GM11168 (cell line): ENCODE measurements around the gene DCTN1.

Experiments
- in situ Hi-C: fragments of 300-500 bp; cut with MboI; formaldehyde crosslinking; loops from one replicate; pipeline ENCODE4 v1.12.0; 2022; ENCODE audit warnings: low sequenced_read_pairs; ENCODE audit not compliant: unreplicated experiment

The DCTN1 gene

GRCh38 chr2:74333175-74333574 is 46.9 kb downstream of the DCTN1 start:
- in situ Hi-C loops, result no loop called here

DNA sequence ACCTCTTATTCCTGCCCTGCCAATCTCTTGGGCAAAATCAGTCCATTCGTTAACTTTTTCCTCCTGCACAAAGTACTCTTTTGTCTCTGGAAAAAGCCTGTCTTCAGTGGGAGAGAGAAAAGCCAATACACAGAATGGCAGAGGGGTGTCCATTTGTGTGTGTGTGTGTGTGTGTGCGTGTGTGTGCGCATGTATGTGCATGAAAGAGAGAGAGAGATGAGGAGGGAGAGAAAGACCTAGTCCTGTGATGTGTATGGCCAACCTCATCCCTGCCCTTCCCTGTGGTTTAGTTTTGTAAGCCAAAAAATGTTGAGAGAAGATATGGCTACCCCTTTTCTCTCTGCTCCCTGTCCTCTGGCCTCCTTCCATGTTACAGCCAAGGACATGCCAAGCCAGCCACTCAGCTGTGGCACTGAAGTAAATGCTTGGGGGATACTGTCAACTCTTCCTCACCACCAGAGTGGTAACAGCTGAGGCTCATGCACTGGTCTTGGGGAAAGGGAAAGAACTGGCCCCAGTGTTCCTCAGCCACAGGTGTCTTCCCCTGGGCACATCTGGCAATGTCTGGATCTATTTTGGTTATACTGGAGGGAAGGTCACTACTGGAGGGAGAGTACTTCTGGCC is 47.4 kb downstream of the DCTN1 start:
- in situ Hi-C loops, result no loop called here

DNA sequence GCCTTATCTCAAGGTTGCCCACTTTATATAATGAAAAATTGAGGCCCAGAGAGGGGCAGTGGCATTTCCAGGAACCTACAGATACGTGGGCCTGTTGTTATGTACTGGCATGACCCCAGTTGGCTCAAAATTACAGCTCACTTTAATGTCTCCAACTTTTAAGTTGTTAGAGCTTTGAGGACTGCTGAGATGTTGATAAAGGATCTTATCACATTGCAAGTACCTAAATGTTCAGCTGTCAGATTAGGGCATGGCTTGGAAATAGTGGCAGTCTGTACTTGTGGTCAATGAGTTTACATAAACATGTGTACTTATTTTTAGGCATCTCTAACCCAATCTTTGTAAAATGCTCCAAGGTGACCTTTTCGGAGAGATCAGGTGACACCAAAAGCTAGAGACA is 51.5 kb downstream of the DCTN1 start:
- in situ Hi-C loops, result no loop called here

DNA sequence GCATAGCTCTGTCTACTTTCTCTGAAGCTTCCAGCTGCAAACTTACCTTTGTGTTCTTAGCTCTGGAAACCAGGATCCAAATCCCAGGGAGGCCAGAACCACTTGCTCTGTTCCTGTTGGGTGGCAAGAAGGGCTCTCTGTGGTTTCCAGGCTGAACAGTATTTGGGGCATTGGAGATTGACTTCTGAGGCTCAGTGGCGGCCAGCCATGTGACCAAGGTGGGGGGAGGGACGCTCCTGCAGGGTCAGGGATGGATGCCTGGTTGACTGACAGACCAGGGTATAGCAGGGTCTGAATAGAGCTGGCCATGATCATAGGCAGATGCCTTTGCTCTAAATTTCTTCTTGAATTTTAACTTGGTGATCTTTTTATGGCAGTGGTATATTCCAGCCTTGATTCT is 52.0 kb downstream of the DCTN1 start:
- in situ Hi-C loops, result no loop called here

DNA sequence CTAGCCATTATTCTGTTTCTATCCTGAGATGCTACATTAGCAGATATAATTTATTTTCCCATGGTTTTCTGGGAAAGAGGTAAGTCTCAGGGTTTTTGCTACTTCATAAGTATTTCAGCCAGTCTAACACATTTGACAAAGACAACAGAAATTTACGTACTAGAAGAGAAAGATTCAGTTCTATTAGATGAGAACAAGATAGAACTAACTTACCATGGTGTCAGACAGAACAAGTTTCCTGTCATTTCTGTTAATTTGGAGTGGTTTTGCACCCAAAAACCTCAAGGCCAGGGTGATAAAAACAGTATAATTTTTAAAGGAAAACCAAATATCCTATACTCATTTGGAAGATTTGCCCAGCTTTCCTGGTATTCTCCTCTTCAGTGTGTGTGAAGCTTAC is 52.5 kb downstream of the DCTN1 start:
- in situ Hi-C loops, result no loop called here

GRCh38 chr2:74327199-74327598 is 52.9 kb downstream of the DCTN1 start:
- in situ Hi-C loops, result no loop called here

DNA sequence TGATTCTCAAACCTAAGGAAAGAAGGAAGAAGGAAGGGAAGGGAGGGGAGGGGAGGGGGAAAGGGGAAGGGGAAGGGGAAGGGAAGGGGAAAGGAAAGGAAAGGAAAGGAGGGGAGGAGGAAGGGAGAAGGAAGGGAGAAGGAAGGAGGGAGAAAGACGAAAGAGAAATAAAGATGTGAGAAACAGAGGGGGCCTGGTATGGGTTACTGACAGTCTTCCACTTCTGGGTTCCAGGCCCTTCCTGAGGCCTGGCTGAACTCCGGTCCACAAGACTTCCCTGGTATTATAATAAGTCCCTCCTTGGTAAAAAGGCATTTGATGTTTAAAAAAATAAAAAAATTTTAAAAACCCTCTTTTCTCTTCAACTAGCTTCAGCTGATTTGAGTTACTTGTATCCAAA is 54.3 kb downstream of the DCTN1 start:
- in situ Hi-C loops, result no loop called here

- in situ Hi-C loops, result no loop called here
Measured at GRCh38 chr2:74321737-74322136, 58.4 kb downstream of the DCTN1 start.

DNA sequence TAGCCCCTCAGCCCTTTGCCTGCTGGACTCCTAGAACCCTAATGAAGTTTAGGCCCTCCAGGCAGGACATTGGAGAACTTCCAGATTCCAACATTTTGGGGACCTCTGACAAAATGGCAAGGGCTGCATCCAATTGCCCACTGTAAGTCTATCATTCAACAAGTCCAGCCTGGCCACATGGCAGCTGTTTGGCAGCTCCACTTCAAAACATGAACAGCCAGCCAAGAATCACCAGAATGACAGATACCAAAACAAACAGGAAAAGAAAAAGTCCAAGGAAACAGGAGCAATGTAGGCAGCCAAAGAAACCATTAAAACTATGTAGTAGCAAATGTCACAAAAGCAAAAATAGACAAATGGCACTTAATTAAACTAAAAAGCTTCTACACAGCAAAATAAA is 62.4 kb downstream of the DCTN1 start:
- in situ Hi-C loops, result no loop called here

DNA sequence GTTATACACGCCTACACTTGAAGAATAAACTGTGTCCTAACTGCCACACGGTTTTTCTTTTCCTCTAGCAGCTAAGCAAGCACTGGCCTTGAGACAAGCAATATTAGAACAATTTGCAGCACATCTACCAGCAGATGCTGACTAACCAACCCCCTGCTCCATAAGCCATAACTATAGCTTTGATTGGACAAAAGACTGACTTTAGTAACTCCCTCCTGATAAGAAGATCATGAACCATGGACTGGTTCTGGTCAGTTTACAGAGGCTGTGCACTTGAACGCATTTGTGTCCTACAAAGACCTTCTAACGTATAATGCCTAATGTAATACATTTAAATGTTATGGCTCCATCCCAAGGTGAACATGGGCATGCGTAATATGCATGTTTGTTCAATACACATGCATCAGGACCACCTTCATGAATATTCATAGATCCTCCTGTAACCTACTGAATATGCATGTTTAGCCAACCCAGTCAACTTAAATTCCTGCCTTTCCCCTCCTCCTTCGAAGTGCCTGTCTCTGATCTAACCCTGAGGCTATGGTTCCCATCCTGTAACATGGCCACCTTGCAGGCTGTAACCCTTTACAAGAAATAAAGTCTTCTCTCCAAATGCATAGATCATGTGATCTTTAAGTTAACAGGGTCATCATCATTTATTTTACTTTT is 63.4 kb downstream of the DCTN1 start:
- in situ Hi-C loops, result no loop called here

- in situ Hi-C loops, result no loop called here
Measured at GRCh38 chr2:74314107-74314506, 66.0 kb downstream of the DCTN1 start.

DNA sequence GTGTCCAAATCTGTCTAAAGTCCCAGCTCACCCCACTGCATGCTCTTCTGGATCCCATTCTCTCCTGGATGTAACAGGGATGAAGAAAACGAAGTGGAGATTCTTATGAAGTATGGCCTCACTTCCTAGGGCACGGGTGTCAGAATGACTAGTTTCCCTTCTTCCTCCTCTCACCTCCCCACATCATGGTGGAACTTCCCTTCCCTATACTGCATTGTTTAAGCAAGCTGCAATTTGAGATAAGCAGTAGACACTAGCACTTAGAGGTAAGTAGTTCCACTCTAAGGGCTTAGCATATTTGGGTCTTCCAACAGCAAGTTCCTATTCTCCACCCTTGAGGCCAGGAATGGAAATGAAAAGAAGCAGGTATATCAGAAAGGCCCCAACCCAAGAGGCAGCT is 66.6 kb downstream of the DCTN1 start:
- in situ Hi-C loops, result no loop called here

DNA sequence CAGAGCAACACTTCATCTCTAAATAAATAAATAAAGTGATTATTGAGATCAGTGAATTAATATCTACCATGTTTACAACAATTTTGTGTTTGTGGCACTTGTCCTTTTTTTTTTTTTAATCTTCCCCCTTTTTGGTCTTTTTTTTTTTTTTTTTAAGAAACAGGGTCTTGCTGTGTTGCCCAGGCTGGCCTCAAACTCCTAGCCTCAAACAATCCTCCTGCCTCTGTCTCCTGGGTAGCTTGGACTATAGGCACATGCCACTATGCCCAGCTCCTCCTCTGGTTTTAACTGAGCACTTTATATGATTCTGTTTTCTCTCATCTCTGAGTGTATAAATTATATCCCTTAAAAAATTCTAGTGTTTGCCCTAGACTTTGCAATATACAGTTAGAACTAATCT is 67.2 kb downstream of the DCTN1 start:
- in situ Hi-C loops, result no loop called here
